HG03432 (cell line): ENCODE data around the gene VGF.
"Not testable (repeated sequence)": the region's sequence is repeated elsewhere in the genome, so short reads cannot be mapped to it uniquely, and the experiment has no call there.

Source experiments
- ATAC-seq: cut with Tn5 transposase; IDR thresholded peaks from one replicate; pipeline ENCODE4 v1.9.1; 2021; ENCODE audit warnings: mild to moderate bottlenecking, moderate library complexity; ENCODE audit not compliant: unreplicated experiment

Gene VGF

DNA sequence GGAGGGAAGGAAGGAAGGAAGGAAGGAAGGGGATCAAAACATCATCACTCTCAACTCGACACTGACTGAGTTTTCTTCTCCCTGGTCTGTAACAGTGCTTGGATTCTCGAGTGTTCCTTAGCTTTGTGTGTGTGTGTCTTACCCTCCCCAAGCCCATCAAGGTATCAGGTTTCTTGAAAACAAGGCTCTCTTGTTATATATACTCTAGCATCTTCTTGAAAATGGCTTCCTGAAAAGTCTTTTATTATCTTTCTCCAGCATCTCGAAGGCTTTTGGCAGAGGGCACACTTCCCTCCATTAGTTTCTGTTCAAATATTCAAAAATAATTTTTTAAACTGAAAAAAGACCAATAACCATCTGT lies 25.1 kb downstream of the VGF start:
- no peak for ATAC-seq

DNA sequence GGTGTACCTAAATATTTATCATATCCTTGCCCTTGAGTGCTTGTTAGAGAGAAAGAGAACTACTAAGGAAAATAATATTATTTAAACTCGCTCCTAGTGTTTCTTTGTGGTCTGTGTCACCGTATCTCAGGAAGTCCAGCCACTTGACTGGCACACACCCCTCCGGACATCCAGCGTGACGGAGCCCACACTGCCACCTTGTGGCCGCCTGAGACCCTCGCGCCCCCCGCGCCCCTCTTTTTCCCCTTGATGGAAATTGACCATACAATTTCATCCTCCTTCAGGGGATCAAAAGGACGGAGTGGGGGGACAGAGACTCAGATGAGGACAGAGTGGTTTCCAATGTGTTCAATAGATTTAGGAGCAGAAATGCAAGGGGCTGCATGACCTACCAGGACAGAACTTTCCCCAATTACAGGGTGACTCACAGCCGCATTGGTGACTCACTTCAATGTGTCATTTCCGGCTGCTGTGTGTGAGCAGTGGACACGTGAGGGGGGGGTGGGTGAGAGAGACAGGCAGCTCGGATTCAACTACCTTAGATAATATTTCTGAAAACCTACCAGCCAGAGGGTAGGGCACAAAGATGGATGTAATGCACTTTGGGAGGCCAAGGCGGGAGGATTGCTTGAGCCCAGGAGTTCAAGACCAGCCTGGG lies 27.0 kb downstream of the VGF start:
- peak; percentile 82 for ATAC-seq

DNA sequence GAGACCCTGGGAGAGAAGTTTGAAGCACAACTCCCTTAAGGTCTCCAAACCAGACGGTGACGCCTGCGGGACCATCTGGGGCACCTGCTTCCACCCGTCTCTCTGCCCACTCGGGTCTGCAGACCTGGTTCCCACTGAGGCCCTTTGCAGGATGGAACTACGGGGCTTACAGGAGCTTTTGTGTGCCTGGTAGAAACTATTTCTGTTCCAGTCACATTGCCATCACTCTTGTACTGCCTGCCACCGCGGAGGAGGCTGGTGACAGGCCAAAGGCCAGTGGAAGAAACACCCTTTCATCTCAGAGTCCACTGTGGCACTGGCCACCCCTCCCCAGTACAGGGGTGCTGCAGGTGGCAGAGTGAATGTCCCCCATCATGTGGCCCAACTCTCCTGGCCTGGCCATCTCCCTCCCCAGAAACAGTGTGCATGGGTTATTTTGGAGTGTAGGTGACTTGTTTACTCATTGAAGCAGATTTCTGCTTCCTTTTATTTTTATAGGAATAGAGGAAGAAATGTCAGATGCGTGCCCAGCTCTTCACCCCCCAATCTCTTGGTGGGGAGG lies 27.6 kb downstream of the VGF start:
- ATAC-seq, result no peak

DNA sequence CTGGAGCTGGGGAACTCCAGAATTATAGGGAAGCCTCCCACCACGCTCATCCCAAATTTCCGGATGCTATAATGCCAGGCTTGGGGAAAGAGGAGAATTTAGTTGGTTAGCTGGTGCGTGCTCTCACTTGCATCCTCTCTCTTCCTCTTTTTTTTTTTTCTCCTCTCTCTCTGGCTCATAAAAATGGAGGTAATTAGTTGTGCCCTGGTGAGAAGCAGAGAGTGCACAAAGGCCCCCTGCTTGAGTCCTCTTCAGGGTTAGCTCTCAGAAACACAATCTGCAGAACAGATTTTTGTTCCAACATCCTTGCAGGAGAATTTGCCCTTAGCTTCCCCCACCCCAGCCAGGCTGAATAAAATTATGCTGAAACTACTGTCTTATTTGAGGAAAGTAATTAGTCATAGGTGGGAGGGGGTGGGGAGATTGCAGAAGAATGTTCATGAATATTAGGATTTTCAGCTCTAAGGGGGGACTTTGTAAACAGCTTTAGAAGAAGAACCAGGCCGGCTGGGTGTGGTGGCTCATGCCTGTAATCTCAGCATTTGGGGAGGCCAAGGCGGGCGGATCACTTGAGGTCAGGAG lies 30.9 kb downstream of the VGF start:
- ATAC-seq, result no peak

DNA sequence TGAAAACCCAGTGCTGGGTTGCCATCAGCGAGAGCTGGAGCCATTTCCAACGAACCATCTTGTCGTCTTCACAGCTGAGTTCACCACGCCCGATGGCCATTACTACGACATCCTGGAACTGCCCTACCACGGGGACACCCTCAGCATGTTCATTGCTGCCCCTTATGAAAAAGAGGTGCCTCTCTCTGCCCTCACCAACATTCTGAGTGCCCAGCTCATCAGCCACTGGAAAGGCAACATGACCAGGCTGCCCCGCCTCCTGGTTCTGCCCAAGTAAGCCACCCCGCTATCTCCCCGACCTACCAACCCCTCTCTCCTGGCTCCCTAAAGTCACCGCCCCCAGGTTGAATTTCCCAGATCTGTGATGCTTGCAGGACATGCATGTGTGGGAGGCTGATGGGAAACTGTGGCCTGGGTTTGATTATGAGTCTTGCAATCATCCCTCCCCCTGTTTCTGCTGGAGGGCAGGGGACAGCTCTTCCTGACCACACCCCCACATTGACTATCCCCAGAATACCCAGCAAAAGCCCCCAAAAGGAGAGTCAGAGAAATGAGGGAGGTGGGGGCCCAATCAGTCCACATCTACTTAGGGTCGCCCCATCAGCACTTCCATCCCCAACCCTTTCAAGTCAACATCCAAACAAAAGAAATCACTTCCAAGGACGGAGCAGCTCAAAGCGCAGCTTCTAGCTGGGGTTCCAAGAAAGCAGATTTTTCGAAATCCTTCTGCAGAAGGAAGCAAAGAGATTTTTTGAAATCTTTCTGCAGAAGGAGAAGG lies 31.6 kb downstream of the VGF start:
- ATAC-seq, result no peak

DNA sequence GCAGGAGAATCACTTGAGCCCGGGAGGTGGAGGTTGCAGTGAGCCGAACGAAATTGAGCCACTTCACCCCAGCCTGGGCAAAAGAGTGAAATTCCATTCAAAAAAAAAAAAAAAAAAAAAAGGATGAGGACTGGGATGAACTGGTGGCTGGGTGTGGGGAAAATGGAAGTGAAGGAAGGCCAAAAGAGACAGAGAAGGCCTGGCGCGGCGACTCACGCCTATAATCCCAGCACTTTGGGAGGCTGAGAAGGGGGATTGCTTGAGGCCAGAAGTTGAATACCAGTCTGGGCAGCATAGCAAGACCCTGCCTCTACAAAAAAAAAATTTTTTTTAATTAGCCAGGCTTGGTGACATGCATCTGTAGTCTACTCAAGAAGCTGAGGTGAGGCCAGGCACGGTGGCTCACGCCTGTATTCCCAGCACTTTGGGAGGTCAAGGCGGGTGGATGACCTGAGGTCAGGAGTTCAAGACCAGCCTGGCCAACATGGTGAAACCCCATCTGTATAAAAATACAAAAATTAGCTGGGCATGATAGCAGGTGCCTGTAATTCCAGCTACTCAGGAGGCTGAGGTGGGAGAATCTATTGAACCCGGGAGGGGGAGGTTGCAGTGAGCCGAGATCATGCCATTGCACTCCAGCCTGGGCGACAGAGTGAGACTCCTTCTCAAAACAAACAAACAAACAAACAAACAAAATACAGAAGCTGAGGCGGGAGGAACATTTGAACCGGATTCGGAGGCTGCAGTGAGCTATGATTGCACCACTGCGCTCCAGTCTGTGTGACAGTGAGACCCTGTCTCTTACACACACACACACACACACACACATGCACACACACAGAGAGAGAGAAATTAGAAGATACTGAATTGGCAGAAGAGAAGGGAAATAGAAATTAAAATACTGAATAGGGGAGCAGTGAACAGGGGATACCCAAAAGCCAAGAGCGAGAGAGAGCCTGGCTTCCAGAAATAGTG lies 32.5 kb downstream of the VGF start:
- ATAC-seq, result not testable (repeated sequence)

DNA sequence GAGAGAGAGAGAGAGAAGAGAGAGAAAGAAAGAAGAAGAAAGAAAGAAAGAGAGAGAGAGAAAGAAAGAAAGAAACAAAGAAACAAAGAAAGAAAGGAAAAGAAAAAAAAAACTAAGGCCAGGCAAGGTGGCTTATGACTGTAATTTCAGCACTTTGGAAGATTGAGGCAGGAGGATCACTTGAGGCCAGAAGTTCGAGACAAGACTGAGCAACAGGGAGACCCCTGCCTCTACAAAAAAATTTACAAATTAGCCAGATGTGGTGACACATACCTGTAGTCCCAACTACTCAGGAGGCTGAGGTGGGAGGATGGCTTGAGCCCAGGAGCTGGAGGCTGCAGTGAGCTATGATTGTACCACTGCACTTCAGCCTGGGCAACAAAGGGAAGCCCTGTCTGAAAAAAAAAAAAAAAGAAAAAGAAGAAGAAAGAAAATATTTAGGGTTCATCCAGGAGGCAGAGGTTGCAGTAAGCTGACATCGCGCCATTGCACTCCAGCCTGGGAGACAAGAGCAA lies 35.7 kb downstream of the VGF start:
- no peak for ATAC-seq

DNA sequence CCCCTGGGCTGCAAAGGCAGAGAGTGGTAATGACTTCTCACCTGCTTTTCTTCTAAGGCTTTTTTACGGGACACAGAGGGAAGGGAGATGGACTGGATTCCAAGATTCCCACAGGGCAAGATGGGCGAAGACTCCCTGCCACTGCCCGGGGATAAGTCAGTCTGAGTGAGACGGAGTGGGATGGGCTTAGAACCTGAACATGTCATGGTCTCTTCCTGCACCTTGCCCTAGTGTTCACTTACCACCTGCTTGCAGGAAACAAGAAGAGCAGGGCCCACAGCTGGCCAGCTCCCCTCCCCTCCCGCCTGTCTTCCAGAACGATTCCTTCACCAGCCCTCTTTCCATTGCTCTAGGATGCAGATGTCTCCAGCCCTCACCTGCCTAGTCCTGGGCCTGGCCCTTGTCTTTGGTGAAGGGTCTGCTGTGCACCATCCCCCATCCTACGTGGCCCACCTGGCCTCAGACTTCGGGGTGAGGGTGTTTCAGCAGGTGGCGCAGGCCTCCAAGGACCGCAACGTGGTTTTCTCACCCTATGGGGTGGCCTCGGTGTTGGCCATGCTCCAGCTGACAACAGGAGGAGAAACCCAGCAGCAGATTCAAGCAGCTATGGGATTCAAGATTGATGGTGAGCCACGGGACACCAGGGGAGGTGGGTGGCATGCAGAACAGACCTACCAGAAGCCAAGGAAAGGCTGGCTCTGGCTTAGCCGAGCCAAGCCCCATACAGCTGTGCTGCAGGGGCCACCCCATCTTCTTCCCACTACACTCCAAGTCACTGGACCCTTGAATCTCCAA lies 37.1 kb downstream of the VGF start:
- ATAC-seq, result no peak

DNA sequence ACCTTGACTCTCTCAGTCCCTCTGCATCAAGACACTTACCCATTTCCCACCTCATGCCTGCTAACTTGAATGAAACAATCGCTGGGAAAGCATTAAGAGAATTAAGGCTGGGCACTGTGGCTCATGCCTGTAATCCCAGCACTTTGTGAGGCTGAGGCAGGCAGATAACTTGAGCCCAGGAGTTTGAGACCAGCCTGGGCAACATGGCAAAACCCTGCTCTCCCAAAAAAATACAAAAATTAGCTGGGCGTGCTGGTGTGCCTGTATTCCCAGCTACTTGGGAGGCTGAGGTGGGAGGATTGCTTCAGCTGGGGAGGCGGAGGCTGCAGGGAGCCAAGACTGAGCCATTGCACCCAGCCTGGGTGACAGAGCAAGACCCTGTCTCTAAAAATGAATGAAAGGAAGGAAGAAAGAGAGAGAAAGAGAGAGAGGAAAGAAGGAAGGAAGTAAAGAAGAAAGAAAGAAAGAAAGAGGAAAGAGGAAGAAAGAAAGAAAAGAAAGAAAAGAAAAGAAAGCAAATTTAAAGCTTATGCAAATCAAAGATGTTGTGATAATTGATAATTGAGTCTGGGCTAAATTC lies 37.8 kb downstream of the VGF start:
- no peak for ATAC-seq

DNA sequence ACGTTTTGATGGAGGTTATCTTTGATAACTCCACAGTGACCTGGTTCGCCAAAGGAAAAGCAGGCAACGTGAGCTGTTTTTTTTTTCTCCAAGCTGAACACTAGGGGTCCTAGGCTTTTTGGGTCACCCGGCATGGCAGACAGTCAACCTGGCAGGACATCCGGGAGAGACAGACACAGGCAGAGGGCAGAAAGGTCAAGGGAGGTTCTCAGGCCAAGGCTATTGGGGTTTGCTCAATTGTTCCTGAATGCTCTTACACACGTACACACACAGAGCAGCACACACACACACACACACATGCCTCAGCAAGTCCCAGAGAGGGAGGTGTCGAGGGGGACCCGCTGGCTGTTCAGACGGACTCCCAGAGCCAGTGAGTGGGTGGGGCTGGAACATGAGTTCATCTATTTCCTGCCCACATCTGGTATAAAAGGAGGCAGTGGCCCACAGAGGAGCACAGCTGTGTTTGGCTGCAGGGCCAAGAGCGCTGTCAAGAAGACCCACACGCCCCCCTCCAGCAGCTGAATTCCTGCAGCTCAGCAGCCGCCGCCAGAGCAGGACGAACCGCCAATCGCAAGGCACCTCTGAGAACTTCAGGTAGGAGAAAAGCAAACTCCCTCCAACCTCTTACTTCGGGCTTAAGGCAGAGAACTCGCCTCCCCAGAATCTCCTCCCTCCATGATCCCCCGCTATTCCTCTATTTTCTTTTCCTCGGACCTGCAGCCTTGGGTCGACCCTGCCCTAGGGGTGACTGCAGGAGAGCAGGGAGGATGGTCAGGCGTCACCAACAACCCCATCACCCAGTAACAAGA lies 38.5 kb downstream of the VGF start, which contains the start of gene SERPINE1:
SERPINE1 (plus strand) TSS at position 454 of the 809 bp plus-strand sequence. CDS start 1,290 bp downstream, outside the sequence.
- ATAC-seq, result no peak

DNA sequence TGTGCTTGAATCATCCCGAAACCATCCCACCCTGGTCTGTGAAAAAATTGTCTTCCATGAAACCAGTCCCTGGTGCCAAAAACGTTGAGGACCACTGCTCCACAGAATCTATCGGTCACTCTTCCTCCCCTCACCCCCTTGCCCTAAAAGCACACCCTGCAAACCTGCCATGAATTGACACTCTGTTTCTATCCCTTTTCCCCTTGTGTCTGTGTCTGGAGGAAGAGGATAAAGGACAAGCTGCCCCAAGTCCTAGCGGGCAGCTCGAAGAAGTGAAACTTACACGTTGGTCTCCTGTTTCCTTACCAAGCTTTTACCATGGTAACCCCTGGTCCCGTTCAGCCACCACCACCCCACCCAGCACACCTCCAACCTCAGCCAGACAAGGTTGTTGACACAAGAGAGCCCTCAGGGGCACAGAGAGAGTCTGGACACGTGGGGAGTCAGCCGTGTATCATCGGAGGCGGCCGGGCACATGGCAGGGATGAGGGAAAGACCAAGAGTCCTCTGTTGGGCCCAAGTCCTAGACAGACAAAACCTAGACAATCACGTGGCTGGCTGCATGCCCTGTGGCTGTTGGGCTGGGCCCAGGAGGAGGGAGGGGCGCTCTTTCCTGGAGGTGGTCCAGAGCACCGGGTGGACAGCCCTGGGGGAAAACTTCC lies 39.2 kb downstream of the VGF start:
- peak; percentile 67 for ATAC-seq

DNA sequence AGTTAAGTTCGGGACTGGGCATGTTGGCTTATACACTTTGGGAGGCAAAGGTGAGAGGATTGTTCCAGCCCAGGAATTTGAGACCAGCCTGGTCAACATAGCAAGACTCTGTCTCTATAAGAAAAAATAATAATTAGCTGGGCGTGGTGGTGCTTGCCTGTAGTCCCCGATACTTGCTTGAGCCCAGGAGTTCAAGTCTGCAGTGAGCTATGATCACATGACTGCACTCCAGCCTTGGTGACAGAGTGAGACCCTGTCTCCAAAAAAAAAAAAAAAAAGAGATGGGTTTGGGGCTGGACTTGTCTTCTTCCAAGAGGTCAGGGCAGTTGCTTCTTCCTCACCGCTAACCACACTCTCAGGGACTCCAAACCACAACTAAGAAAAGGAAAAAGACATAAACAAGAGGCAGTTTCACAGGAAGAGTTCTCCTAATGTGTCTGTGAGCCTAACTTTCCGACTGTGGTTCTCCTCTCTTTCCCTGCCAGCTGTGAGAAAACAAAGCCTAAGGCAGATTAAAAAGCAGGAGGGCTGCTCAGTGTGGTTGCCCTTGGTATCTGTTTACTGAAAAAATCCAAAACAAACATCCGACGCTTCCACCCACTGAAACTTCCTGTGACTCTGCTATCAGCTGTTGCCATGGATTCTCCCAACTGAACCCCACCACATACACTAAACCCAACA lies 40.9 kb downstream of the VGF start:
- ATAC-seq, result no peak

DNA sequence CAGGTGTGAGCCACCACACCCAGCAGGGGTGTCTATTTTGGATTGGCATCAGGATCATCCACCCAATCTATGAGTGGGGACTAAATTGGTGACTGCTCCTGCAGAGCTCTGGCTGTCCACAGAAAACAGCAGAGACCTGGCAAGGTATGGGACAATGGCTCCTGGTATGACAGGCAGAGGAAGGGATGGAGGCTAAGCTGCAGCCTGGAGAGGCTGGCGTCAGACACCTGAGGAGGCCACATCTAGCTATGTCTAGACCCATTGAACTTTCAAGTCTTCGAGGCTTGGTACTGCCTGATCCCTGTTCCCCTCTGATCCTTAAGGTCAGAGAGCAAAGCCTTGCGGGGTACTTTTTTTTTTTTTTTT lies 41.7 kb downstream of the VGF start:
- ATAC-seq, result no peak

DNA sequence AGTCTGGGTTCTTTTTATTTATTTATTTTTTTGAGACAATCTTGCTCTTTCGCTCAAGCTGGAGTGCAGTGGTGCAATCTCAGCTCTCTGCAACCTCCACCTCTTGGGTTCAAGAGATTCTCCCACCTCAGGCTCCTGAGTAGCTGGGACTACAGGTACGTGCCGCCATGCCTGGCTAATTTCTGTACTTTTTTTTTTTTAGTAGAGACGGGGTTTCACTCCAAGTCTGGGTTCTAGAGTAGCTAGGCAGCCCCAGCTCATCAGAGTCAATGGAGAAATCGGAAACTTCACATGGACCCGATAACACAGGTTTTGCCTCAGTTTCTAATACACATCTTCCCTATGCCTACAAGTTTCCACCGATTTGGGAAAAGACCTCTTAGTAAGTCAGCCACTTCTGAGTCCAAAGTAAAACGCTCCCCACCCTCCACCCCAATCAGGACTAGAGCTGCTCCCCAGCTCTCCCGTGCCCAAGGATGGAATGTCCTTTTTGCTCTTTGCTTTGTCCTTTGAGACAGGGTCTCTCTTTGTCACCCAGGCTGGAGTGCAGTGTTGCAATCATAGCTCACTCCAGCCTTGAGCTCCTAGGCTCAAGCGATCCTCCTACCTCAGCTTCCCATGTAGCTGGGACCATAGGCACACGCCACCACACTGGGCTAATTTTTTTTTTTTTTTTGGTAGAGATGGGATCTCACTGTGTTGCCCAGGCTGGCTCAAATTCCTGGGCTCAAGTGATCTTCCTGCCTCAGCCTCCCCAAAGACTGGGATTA lies 42.3 kb downstream of the VGF start:
- ATAC-seq, result no peak

DNA sequence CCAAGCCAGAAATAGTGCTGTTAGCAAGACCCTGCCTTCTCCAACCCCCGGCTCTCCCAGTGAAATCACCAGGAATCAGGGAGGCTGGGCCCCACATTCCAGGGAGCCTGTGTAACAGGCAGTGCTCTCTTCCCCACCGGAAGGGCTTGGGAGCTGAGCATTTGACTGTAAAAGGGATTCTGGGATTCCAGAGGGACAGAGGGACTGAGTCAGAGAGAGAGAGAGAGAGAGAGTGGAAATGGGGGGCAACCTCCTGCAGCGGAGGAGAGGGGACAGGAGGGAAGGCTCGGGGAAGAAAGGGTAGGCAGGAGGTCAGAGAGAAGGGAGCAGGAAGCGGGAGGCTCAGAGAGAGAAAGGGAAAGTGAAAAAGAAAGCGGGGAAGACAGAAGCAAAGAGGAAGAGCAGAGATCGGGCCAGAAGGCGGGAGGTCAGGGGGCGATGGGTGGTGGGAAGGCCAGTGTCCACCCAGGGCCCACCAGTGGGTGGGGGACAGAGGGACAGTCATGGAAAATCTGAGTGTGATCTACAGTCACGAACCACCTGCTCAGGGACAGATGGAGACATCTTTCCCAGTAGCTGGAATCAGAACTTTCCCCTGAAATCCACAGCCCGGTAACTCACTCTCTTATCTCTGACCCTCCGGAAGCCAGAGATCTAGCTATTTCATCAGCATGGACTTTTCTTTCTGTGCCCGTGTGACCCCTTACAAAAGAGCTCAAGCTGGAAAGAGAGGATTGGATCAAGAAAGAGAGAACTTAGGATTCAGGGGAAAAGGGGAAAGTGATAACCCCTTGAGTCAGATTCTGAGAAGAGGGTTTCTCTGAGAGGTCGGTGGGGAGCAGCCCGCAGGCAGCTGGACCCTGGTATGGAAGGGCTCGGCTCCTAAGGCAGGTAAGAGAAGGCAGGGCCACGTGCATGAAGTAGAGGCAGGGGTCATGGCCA lies 43.1 kb downstream of the VGF start:
- no peak for ATAC-seq

DNA sequence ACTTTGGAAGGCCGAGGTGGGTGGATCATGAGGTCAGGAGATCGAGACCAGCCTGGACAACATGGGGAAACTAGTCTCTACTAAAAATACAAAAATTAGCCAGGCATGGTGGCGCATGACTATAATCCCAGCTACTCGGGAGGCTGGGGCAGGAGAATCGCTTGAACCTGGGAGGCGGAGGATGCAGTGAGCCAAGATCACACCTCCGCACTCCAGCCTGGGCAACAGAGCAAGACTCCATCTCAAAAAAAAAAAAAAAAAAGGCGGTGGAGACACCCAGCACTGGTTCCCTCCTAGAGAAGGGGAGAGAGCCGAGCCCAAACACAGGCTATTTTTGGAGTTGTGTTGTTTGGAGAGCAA lies 43.8 kb downstream of the VGF start:
- ATAC-seq, result not testable (repeated sequence)
